GM23248 (cell line): Measurements from ENCODE around the gene ZBTB18. TPM values are rescaled to one million over a fixed set of nuclear protein-coding genes. Genes with fewer than 3 reads are reported as not detected.

Source experiments
- DNase-seq: peaks from one replicate; pipeline ENCODE4 v3.0.0-alpha.2; 2015
- H2AFZ ChIP-seq: fragments of 200-600 bp; sonication (generic); 2 replicates; pipeline ENCODE4 v1.6.1; 2016; ENCODE audit warnings: antibody characterized with exemption
- H3F3A ChIP-seq: fragments of 200-600 bp; sonication (generic); 2 replicates; pipeline ENCODE4 v1.6.1; 2016; ENCODE audit warnings: mild to moderate bottlenecking, antibody characterized with exemption, mixed run types; ENCODE audit not compliant: insufficient read depth
- H3K27ac ChIP-seq: fragments of 200-600 bp; sonication (generic); 2 replicates; pipeline ENCODE4 v1.5.1; 2016; ENCODE audit warnings: mild to moderate bottlenecking
- H3K27me3 ChIP-seq: fragments of 200-600 bp; sonication (generic); replicated peaks from 2 replicates; pipeline ENCODE4 v1.6.1; 2016; ENCODE audit warnings: mild to moderate bottlenecking; ENCODE audit not compliant: insufficient read depth
- H3K36me3 ChIP-seq: fragments of 200-600 bp; sonication (generic); 2 replicates; pipeline ENCODE4 v1.6.1; 2016; ENCODE audit warnings: low read depth, mild to moderate bottlenecking
- H3K4me1 ChIP-seq: fragments of 200-600 bp; sonication (generic); 2 replicates; pipeline ENCODE4 v1.6.1; 2016; ENCODE audit warnings: mild to moderate bottlenecking; ENCODE audit not compliant: insufficient read depth
- H3K4me2 ChIP-seq: fragments of 200-600 bp; sonication (generic); one replicate; pipeline ENCODE4 v1.6.1; 2016; ENCODE audit warnings: mild to moderate bottlenecking; ENCODE audit not compliant: unreplicated experiment
- H3K4me3 ChIP-seq: fragments of 200-600 bp; sonication (generic); 2 replicates; pipeline ENCODE4 v1.5.1; 2016; ENCODE audit warnings: mild to moderate bottlenecking
- H3K79me2 ChIP-seq: fragments of 200-600 bp; sonication (generic); 2 replicates; pipeline ENCODE4 v1.6.1; 2016; ENCODE audit warnings: mild to moderate bottlenecking; ENCODE audit not compliant: insufficient read depth
- H3K9ac ChIP-seq: fragments of 200-600 bp; sonication (generic); 2 replicates; pipeline ENCODE4 v1.6.1; 2016; ENCODE audit warnings: mild to moderate bottlenecking
- H3K9me2 ChIP-seq: fragments of 200-600 bp; sonication (generic); 2 replicates; pipeline ENCODE4 v1.6.1; 2016; ENCODE audit warnings: mixed run types, mild to moderate bottlenecking, moderate library complexity; ENCODE audit not compliant: insufficient read depth
- H3K9me3 ChIP-seq: fragments of 200-600 bp; sonication (generic); one replicate; pipeline ENCODE4 v1.6.1; 2017; ENCODE audit warnings: low read depth
- H4K20me1 ChIP-seq: fragments of 200-600 bp; sonication (generic); 2 replicates; pipeline ENCODE4 v1.6.0; 2016; ENCODE audit not compliant: insufficient read depth
- EZH2 ChIP-seq: fragments of 200-600 bp; sonication (generic); IDR thresholded peaks from 2 replicates; pipeline ENCODE4 v1.6.1; 2018; ENCODE audit warnings: antibody characterized with exemption, mild to moderate bottlenecking; ENCODE audit not compliant: insufficient read depth, poor library complexity, severe bottlenecking
- EZH2phosphoT487 ChIP-seq: fragments of 200-600 bp; sonication (generic); IDR thresholded peaks from 2 replicates; pipeline ENCODE4 v1.6.1; 2018; ENCODE audit warnings: antibody characterized with exemption, moderate library complexity, mild to moderate bottlenecking, low read depth; ENCODE audit not compliant: insufficient read depth
- WGBS, 2 experiments: methylation state at CpG; one replicate each; pipeline ENCODE4 v1.1.6; 2015 to 2017; ENCODE audit warnings: low lambda C conversion rate in 2 of 2, low coverage in 1 of 2; ENCODE audit errors: missing lambda C conversion rate in 2 of 2; 5-methylcytosine and 5-hydroxymethylcytosine counted together
- in situ Hi-C: fragments of 300-500 bp; cut with MboI; formaldehyde crosslinking; loops from 2 replicates; pipeline ENCODE4 v1.15.0; 2020
- polyA plus RNA-seq: library from polyadenylated mRNA; unstranded; fragments of >200 nt; fragmentation: Nextera tagmentation; extraction: Ambion mirVana; gene quantifications from 2 replicates; pipeline ENCODE4 v1.2.1, GENCODE V29; 2016
- total RNA-seq: library from RNA; depleted of rRNA; stranded (reverse); fragments of >200 nt; shearing (Covaris generic); gene quantifications from 2 replicates; pipeline ENCODE4 v1.2.3, GENCODE V29; 2014

ZBTB18 gene
- total and polyA plus RNA-seq, 2 experiments from 2014 or later, result 0.25 to 9.2 TPM

GRCh38 chr1:244062156-244062725 is 11.2 kb downstream of the ZBTB18 start:
- no peaks in the 10 kb centered on the region for H3F3A ChIP-seq
- DNase-seq, result no peak
- H2AFZ ChIP-seq, result no peak overlapping the region
- no peaks in the 10 kb centered on the region for H3K36me3 ChIP-seq
- H3K4me2 ChIP-seq, result no peak overlapping the region
- H3K27me3 ChIP-seq, result no peaks in the 10 kb centered on the region
- no peaks in the 10 kb centered on the region for H4K20me1 ChIP-seq
- no peaks in the 10 kb centered on the region for H3K79me2 ChIP-seq
- H3K27ac ChIP-seq, result no peak overlapping the region
- H3K9me2 ChIP-seq, result no peaks in the 10 kb centered on the region
- in situ Hi-C loops, result no loop called here
- no peaks in the 10 kb centered on the region for H3K9me3 ChIP-seq
- H3K4me3 ChIP-seq, result no peak overlapping the region
- no peak overlapping the region for H3K9ac ChIP-seq
- 61 to 71% methylated on average over 4 of the region's 4 CpGs for WGBS, 2 experiments
- H3K4me1 ChIP-seq, result peaks cover 15% of the 10 kb centered on the region
- TF ChIP-seq EZH2phosphoT487 (no peak), EZH2 (no peak)

GRCh38 chr1:244063498-244063897 is 12.4 kb downstream of the ZBTB18 start:
- TF ChIP-seq EZH2 (no peak), EZH2phosphoT487 (no peak)
- Histone ChIP-seq H3K36me3 (no peaks in the 10 kb centered on the region), H3K9ac (no peak overlapping the region), H3K4me1 (peaks cover 21% of the 10 kb centered on the region), H3F3A (no peaks in the 10 kb centered on the region), H3K27ac (no peak overlapping the region), H3K79me2 (no peaks in the 10 kb centered on the region), H3K27me3 (no peaks in the 10 kb centered on the region), H4K20me1 (no peaks in the 10 kb centered on the region), H3K9me2 (no peaks in the 10 kb centered on the region), H2AFZ (no peak overlapping the region), H3K9me3 (no peaks in the 10 kb centered on the region), H3K4me3 (no peak overlapping the region), H3K4me2 (no peak overlapping the region)
- DNase-seq, result no peak
- in situ Hi-C loops, result no loop called here
- 58 to 65% methylated on average over 6 of the region's 6 CpGs for WGBS, 2 experiments

GRCh38 chr1:244064621-244065020 is 13.5 kb downstream of the ZBTB18 start:
- peaks cover 21% of the 10 kb centered on the region for H3K4me1 ChIP-seq

GRCh38 chr1:244065063-244065793 is 14.1 kb downstream of the ZBTB18 start:
- no peak overlapping the region for H3K27ac ChIP-seq
- H3F3A ChIP-seq, result no peaks in the 10 kb centered on the region
- peak overlapping the region; percentile 61 for H3K4me2 ChIP-seq
- H3K4me3 ChIP-seq, result no peak overlapping the region
- H3K9me3 ChIP-seq, result no peaks in the 10 kb centered on the region
- no peak overlapping the region for H2AFZ ChIP-seq
- no peaks in the 10 kb centered on the region for H3K27me3 ChIP-seq
- H3K36me3 ChIP-seq, result no peaks in the 10 kb centered on the region
- H3K9ac ChIP-seq, result no peak overlapping the region
- no peaks in the 10 kb centered on the region for H3K9me2 ChIP-seq
- in situ Hi-C loops, result no loop called here
- H3K79me2 ChIP-seq, result no peaks in the 10 kb centered on the region
- H4K20me1 ChIP-seq, result no peaks in the 10 kb centered on the region
- peak; percentile 2 for DNase-seq
- TF ChIP-seq EZH2phosphoT487, result no peak
- TF ChIP-seq EZH2, result no peak
- 39 to 41% methylated on average over 9 of the region's 9 CpGs for WGBS, 2 experiments
- peaks cover 21% of the 10 kb centered on the region for H3K4me1 ChIP-seq

More at GRCh38 chr1:244064621-244065020, 13.5 kb downstream of the ZBTB18 start:
- H3K79me2 ChIP-seq, result no peaks in the 10 kb centered on the region
- H3K27ac ChIP-seq, result no peak overlapping the region
- H3K9ac ChIP-seq, result no peak overlapping the region
- no peak for DNase-seq
- in situ Hi-C loops, result no loop called here
- no peak overlapping the region for H3K4me2 ChIP-seq
- no peaks in the 10 kb centered on the region for H3K9me3 ChIP-seq
- no peak for TF ChIP-seq EZH2
- no peak for TF ChIP-seq EZH2phosphoT487
- no peaks in the 10 kb centered on the region for H3K27me3 ChIP-seq
- H3F3A ChIP-seq, result no peaks in the 10 kb centered on the region
- no peaks in the 10 kb centered on the region for H3K9me2 ChIP-seq
- no peak overlapping the region for H2AFZ ChIP-seq
- no peak overlapping the region for H3K4me3 ChIP-seq
- no peaks in the 10 kb centered on the region for H4K20me1 ChIP-seq
- 88 to 89% methylated on average over 8 of the region's 8 CpGs for WGBS, 2 experiments
- H3K36me3 ChIP-seq, result no peaks in the 10 kb centered on the region
